GM12891 (cell line): Measurements from ENCODE around the gene FSD1.
"Not testable (repeated sequence)": the region's sequence is repeated elsewhere in the genome, so short reads cannot be mapped to it uniquely, and the experiment has no call there.

Experiments used
- PAX5 ChIP-seq: IDR thresholded peaks from 2 replicates; pipeline ENCODE4 v1.6.1; 2011; ENCODE audit warnings: low read length, moderate library complexity, mild to moderate bottlenecking; ENCODE audit not compliant: insufficient read depth, severe bottlenecking
- POLR2A ChIP-seq: IDR thresholded peaks from 2 replicates; pipeline ENCODE4 v1.6.1; 2011; ENCODE audit warnings: low read depth, low read length, control low read depth
- POLR2AphosphoS5 ChIP-seq: IDR thresholded peaks from 2 replicates; pipeline ENCODE4 v1.6.1; 2011; ENCODE audit warnings: low read depth, low read length, control low read depth
- POU2F2 ChIP-seq: IDR thresholded peaks from 2 replicates; pipeline ENCODE4 v1.6.1; 2011; ENCODE audit warnings: low read depth, mild to moderate bottlenecking, control low read depth, low read length, moderate library complexity
- SPI1 ChIP-seq: IDR thresholded peaks from 2 replicates; pipeline ENCODE4 v1.6.1; 2011; ENCODE audit warnings: low read depth, low read length, control low read depth
- TAF1 ChIP-seq: IDR thresholded peaks from 2 replicates; pipeline ENCODE4 v1.6.1; 2011; ENCODE audit warnings: low read depth, low read length, control low read depth

DNA sequence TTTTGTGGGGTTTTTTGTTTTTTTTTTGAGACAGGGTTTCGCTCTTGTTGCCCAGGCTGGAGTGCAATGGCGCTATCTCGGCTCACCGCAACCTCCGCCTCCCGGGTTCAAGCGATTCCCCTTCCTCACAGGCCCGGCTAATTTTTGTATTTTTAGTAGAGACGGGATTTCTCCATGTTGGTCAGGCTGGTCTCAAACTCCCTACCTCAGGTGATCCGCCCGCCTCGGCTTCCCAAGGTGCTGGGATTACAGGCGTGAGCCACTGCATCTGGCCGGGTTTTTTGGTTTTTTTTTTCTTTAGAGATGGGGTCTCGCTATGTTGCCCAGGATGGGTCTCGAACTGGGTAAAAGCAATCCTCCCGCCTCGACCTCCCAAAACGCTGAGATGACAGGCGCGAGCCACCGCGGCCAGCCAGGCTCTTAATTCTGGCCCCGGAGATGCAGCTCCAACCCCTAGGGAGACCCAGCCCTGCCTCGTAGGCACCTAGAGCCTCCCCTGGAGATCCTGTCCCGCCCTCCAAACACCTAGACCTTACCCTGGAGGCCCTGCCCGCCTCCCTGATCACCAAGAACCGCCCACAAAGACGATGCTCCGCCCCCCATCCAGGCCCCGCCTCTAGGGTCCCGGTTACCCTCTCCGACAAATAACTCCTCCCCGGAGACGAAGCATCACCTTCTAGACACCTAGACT is 24.7 kb downstream of the FSD1 start:
- not testable (repeated sequence) for TF ChIP-seq TAF1, POLR2A, POLR2AphosphoS5, SPI1, PAX5, POU2F2
